Measurements from ENCODE around the gene HLA-C. TPM values are rescaled to one million over a fixed set of nuclear protein-coding genes. Genes with fewer than 3 reads are reported as not detected.
"Not testable (repeated sequence)": the region's sequence is repeated elsewhere in the genome, so short reads cannot be mapped to it uniquely, and the experiment has no call there.

HLA-C gene
- total and polyA plus RNA-seq, 2 donors: 108 to 351 TPM

DNA sequence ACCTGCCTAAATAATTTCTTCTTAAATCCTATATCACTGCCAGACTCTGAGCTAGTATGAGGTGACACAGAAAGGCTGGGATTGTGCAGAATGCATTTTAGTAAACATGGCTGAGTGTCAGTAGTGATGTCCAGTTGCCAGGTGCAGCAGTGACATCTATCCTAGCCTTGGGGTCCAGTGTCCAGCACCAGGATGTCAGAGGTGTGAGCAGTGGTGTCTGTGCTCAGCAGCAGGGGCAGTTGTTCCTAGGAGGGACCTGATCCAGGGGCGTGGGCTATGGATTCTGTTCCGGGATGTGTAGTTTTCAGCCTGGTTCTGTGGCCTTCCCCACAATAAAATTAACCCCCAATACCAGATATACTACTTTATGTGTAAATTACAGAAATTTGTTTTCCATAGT is 6.0 kb downstream of the HLA-C start:
- DNase-seq (ENCODE audit: extremely low spot score): no peak
- no peak overlapping the region for H3K27ac ChIP-seq (ENCODE audit: low read depth)
- whole genome bisulfite sequencing: 44% methylated on average over 2 of the region's 2 CpGs
- no peak overlapping the region for H3K4me3 ChIP-seq (ENCODE audit: low read depth, low read length)
- no peaks in the 10 kb centered on the region for H3K4me1 ChIP-seq (ENCODE audit: insufficient read depth)
- H3K36me3 ChIP-seq (ENCODE audit: insufficient read depth): peaks cover 9% of the 10 kb centered on the region

DNA sequence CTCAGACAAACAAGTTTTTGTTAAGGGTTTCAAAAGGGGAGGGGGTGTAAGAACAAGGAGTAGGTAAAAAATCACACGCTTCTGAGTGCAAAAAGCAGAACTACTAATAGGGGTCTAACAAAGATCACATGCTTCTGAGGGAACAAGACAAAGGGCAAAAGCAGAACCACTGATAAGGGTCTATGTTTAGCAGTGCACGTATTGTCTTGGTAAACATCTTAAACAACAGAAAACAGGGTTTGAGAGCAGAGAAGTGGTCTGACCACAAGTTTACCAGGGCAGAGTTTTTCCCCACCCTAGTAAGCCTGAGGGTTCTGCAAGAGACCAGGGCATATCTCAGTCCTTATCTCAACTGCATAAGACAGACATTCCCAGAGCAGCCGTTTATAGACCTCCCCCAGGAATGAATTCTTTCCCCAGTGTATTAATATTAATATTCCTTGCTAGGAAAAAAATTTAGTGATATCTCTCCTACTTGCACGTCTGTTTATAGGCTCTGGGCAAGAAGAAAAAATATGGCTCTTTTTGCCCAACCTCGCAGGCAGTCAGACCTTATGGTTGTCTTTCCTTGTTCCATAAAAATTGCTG is 8.5 kb downstream of the HLA-C start:
- H3K4me3 ChIP-seq (ENCODE audit: low read depth, low read length); DNase-seq (ENCODE audit: extremely low spot score); H3K36me3 ChIP-seq (ENCODE audit: insufficient read depth); H3K4me1 ChIP-seq (ENCODE audit: insufficient read depth); H3K27ac ChIP-seq (ENCODE audit: low read depth): not testable (repeated sequence)
- WGBS: 69% methylated on average over 5 of the region's 5 CpGs

DNA sequence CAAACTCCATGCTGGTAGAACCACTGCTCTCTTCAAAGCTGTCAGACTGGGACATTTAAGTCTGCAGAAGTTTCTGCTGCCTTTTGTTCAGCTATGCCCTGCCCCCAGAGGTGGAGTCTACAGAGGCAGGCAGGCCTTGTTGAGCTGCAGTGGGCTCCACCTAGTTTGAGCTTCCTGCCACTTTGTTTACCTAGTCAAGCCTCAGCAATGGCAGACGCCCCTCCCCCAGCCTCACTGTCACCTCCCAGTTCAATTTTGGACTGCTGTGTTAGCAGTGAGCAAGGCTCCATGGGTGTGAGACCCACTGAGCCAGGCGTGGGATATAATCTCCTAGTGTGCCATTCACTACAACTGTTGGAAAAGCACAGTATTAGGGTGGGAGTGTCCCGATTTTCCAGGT is 11.9 kb downstream of the HLA-C start:
- H3K4me3 ChIP-seq (ENCODE audit: low read depth, low read length); H3K4me1 ChIP-seq (ENCODE audit: insufficient read depth); H3K36me3 ChIP-seq (ENCODE audit: insufficient read depth); DNase-seq (ENCODE audit: extremely low spot score); H3K27ac ChIP-seq (ENCODE audit: low read depth): not testable (repeated sequence)
- WGBS: 49% methylated on average over 3 of the region's 3 CpGs

DNA sequence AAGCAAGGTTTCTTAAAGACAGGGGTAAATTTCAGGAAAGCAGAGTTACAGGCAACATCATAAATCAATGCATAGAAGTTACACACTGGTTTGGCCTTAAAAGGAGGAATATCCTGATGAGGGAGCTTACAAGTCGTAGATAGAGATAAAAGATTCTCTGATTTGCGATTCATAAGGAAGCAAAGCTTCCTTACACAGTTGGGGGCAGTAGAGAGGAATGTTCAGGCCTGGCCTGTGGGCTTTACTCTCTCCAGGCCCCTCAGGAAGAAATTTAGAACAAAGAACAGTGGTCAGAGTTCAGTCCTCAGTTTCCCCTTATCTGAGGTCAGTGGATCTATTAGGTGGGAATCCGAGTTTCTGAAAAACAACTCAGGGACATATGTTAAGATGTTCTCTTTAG is 19.3 kb downstream of the HLA-C start:
- Histone ChIP-seq H3K4me3 (ENCODE audit: low read depth, low read length) (no peak overlapping the region), H3K4me1 (ENCODE audit: insufficient read depth) (no peaks in the 10 kb centered on the region), H3K36me3 (ENCODE audit: insufficient read depth) (no peaks in the 10 kb centered on the region), H3K27ac (ENCODE audit: low read depth) (no peak overlapping the region)
- 6% methylated on average over 3 of the region's 3 CpGs for WGBS
- DNase-seq (ENCODE audit: extremely low spot score): no peak

DNA sequence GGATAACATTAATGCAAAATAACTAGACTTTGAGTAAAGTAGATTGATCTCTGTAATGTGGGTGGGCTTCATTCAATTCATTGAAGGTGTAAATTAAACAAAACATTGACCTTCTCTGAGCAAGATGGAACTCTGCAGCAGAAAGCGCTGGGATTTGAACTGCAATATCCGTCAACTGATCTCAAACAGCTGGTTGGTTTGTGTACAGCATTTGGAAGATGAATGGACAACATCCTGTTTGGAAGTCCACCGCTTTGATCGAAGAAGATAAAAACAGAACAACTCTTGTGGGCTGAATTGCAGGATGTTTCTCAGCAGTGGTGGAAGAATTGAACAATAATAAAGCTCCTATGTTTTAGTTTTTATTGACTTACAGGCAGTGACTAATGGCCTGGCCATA is 20.6 kb downstream of the HLA-C start:
- Histone ChIP-seq H3K36me3 (ENCODE audit: insufficient read depth) (no peaks in the 10 kb centered on the region), H3K4me3 (ENCODE audit: low read depth, low read length) (no peak overlapping the region), H3K27ac (ENCODE audit: low read depth) (no peak overlapping the region), H3K4me1 (ENCODE audit: insufficient read depth) (no peaks in the 10 kb centered on the region)
- no peak for DNase-seq (ENCODE audit: extremely low spot score)
- 50% methylated on average over 4 of the region's 4 CpGs for WGBS

DNA sequence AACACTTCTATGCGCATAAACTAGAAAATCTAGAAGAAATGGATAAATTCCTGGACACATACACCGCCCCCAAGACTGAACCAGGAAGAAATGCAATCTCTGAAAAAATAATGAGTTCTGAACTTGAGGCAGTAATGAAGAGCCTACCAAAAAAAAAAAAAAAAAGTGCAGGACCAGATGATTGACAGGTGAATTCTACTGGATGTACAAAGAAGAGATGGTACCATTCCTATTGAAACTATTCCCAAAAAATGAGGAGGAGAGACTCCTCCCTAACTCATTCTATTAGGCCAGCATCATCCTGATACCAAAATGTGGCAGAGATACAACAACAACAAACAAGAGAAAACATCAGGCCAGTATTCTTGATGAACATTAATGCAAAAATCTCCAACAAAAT is 22.7 kb downstream of the HLA-C start:
- WGBS: 90% methylated on average over 2 of the region's 2 CpGs
- Histone ChIP-seq H3K27ac (ENCODE audit: low read depth) (no peak overlapping the region), H3K36me3 (ENCODE audit: insufficient read depth) (no peaks in the 10 kb centered on the region), H3K4me1 (ENCODE audit: insufficient read depth) (no peaks in the 10 kb centered on the region), H3K4me3 (ENCODE audit: low read depth, low read length) (no peak overlapping the region)
- DNase-seq (ENCODE audit: extremely low spot score): no peak

DNA sequence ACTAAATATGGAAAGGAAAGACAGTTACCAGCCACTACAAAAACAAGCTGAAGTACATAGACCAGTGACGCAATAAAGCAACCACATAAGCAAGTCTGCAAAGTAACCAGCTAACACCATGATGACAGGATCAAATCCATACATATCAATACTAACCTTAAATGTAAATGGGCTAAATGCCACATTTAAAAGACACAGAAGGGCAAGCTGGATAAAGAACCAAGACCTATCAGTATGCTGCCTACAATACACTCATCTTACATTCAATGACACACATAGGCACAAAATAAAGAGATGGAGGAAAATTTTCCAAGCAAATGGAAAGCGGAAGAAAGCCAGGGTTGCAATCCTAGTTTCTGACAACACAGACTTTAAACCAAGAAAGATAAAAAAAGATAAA is 24.1 kb downstream of the HLA-C start:
- no peak overlapping the region for H3K4me3 ChIP-seq (ENCODE audit: low read depth, low read length)
- no peak for DNase-seq (ENCODE audit: extremely low spot score)
- 98% methylated on average over 2 of the region's 2 CpGs for WGBS
- H3K4me1 ChIP-seq (ENCODE audit: insufficient read depth): no peaks in the 10 kb centered on the region
- no peaks in the 10 kb centered on the region for H3K36me3 ChIP-seq (ENCODE audit: insufficient read depth)
- H3K27ac ChIP-seq (ENCODE audit: low read depth): no peak overlapping the region

DNA sequence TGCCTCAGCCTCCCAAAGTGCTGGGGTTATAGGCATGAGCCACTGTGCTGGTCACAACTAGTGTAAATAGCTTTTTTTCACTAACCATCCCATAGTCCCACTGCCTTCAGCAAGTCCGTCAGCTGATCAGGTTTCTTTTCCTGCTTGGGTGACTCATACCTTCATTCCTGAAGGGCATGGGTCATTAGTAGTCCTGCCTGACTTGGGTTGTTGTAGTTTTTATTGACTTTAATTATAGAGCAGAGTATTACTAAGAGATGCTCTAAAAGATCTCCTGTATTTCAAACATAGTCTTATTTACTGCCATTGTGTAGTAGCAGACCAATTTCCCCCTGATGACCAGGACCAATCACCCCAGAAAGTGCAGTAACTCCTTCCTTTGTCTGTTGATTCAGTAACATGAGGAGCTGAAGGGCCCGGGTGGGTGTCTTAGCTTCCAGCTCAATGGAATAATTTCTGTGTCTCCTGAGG is 25.8 kb downstream of the HLA-C start:
- H3K4me3 ChIP-seq (ENCODE audit: low read depth, low read length): no peak overlapping the region
- no peak for DNase-seq (ENCODE audit: extremely low spot score)
- 58% methylated on average over 2 of the region's 2 CpGs for WGBS
- H3K4me1 ChIP-seq (ENCODE audit: insufficient read depth): no peaks in the 10 kb centered on the region
- H3K36me3 ChIP-seq (ENCODE audit: insufficient read depth): no peaks in the 10 kb centered on the region
- no peak overlapping the region for H3K27ac ChIP-seq (ENCODE audit: low read depth)

DNA sequence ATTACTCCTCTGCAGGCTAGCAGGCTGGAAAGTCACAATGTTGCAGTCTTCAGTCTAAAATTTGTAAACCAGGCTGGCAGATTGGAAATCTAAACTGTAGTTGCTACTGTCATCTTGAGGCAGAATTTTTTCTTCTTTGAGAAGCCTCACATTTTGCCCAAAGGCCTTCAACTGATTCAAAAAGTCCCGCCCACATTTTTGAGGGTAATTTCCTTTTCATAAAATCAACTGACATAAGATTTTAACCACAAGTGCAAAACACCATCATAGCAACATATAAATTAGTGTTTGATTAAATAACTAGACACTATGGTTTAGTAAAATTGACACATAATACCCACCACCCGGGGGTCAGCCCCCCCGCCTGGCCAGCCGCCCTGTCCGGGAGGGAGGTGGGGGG is 28.4 kb downstream of the HLA-C start:
- Histone ChIP-seq H3K4me1 (ENCODE audit: insufficient read depth) (no peaks in the 10 kb centered on the region), H3K4me3 (ENCODE audit: low read depth, low read length) (no peak overlapping the region), H3K27ac (ENCODE audit: low read depth) (no peak overlapping the region), H3K36me3 (ENCODE audit: insufficient read depth) (no peaks in the 10 kb centered on the region)
- 88% methylated on average over 1 of the region's 5 CpGs for WGBS
- no peak for DNase-seq (ENCODE audit: extremely low spot score)

DNA sequence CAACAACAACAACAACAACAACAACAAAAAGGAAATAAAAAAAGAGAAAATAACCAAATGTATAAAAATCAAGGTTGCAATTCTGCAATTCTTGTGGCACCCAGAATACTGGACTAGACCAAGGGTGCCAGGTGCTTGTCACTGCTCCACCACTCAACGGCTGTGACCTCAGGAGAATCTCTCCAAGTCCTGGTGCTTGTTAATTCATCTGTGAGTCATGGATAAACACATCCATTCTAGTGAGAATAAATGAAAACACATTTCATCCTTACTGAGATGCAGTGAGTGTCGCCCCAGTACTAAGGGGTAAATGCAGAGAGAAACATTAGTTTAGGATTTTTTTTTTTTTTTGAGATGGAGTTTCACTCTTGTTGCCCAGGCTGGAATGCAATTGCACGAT is 32.0 kb downstream of the HLA-C start:
- WGBS: 19% methylated on average over 3 of the region's 3 CpGs
- Histone ChIP-seq H3K36me3 (ENCODE audit: insufficient read depth) (no peaks in the 10 kb centered on the region), H3K4me1 (ENCODE audit: insufficient read depth) (no peaks in the 10 kb centered on the region)

DNA sequence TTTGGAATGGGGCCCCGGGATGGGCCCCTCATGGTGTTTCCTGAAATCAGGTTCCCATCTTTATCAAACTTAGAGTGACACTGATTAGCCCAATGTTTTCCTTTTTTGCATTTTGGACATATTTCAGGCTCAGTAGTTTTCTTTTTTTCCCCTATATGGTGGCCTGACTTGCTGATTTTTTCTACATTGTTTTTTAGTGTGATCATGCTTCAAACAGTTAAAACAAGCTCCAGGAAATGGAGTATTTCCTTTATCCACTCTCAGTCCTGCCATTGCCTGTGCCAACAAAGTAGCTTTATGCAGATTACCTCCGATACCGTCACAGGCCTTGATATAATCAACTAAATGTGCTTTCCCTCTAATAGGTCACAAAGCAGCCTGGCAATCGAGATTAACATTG is 37.8 kb downstream of the HLA-C start:
- not testable (repeated sequence) for H3K4me1 ChIP-seq (ENCODE audit: insufficient read depth); H3K36me3 ChIP-seq (ENCODE audit: insufficient read depth); H3K4me3 ChIP-seq (ENCODE audit: low read depth, low read length); DNase-seq (ENCODE audit: extremely low spot score); H3K27ac ChIP-seq (ENCODE audit: low read depth)
- 31% methylated on average over 4 of the region's 4 CpGs for WGBS

More for the DNA sequence above, 32.0 kb downstream of the HLA-C start:
- Histone ChIP-seq H3K4me3 (ENCODE audit: low read depth, low read length) (no peak overlapping the region), H3K27ac (ENCODE audit: low read depth) (no peak overlapping the region)
- no peak for DNase-seq (ENCODE audit: extremely low spot score)

DNA sequence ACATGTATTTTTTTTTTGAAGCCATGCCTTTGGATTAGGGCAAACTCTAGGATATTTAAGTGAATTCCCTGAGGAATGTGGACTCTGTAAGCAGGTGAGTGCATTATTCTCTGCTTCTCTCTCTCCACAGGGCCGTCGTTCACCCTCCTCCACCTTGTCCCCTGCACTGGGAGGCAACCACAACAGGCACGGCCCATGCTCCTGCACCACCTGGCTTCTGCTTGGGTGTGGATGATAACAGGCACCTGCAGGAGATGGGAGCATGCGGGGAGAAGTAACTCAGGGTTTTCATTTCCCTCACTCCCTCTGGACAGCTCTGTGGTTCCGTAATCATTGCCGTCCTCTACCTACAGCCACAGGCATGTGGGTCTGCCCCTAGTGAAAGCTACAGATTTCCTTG is 43.4 kb downstream of the HLA-C start:
- H3K36me3 ChIP-seq (ENCODE audit: insufficient read depth): no peaks in the 10 kb centered on the region
- H3K4me3 ChIP-seq (ENCODE audit: low read depth, low read length): no peak overlapping the region
- WGBS: 82% methylated on average over 6 of the region's 6 CpGs
- H3K4me1 ChIP-seq (ENCODE audit: insufficient read depth): no peaks in the 10 kb centered on the region
- DNase-seq (ENCODE audit: extremely low spot score): no peak
- no peak overlapping the region for H3K27ac ChIP-seq (ENCODE audit: low read depth)

DNA sequence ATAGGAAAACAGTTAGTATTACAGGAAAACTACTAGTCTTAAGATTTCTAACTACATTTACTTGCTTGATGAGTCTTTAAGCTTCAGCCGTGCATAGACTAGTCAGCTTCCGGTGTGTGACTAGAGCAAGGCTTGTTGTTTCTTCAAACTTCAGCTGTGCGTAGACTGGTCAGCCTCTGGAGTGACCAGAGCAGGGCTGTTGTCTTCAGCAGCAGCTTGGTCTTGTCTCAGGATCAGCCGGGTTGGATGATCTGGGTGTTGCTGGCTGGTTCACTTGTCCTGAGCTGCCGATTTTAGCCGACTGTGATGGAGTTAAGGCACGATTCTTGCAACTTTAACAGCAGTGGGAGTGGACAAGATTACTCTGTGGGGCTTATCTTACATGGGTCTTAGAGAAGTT is 44.7 kb downstream of the HLA-C start:
- Histone ChIP-seq H3K4me3 (ENCODE audit: low read depth, low read length) (no peak overlapping the region), H3K27ac (ENCODE audit: low read depth) (no peak overlapping the region), H3K36me3 (ENCODE audit: insufficient read depth) (no peaks in the 10 kb centered on the region), H3K4me1 (ENCODE audit: insufficient read depth) (no peaks in the 10 kb centered on the region)
- no peak for DNase-seq (ENCODE audit: extremely low spot score)
- 42% methylated on average over 7 of the region's 7 CpGs for WGBS

DNA sequence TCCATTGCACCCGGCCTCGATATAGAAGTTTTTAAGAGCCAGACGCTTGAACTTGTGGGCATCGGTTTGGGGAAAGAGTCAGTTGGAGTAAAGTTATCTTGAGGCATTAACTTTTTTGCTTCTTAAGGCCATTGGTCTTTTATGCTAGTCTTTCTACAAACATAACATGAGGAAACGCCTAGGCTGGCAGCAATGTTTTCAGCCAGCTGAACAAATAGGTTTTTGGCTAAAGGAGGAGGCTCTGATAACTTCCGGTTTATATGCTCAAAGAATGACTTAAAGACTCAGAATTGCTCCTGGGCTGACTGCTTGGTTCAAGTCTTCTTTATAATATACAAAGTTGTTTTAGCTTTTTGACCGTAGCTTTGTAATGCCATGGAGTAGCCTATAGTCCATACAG is 46.2 kb downstream of the HLA-C start:
- no peak for DNase-seq (ENCODE audit: extremely low spot score)
- H3K4me3 ChIP-seq (ENCODE audit: low read depth, low read length): no peak overlapping the region
- no peaks in the 10 kb centered on the region for H3K36me3 ChIP-seq (ENCODE audit: insufficient read depth)
- no peak overlapping the region for H3K27ac ChIP-seq (ENCODE audit: low read depth)
- no peaks in the 10 kb centered on the region for H3K4me1 ChIP-seq (ENCODE audit: insufficient read depth)
- WGBS: 64% methylated on average over 7 of the region's 7 CpGs

DNA sequence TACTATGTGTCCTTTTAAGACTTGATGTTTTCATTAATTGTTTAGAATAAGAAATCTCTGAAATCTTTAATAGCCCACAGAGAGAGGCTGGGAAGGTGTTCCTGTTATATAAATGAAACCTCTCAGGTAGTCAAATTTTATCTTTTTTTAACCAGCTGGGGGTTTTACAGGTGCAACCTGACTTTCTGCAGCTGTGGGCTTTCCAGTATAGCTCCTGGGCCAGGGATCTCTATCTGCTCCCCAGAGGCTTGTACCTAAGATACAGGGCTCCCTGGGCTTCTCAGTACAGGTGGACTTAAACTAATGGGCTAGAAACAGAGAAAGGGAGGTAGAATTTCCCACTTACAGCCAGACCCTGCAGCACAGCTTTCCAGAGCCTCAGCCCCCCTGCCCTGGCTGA is 49.4 kb downstream of the HLA-C start:
- Histone ChIP-seq H3K4me1 (ENCODE audit: insufficient read depth) (no peaks in the 10 kb centered on the region), H3K27ac (ENCODE audit: low read depth) (no peak overlapping the region), H3K4me3 (ENCODE audit: low read depth, low read length) (no peak overlapping the region), H3K36me3 (ENCODE audit: insufficient read depth) (no peaks in the 10 kb centered on the region)
- DNase-seq (ENCODE audit: extremely low spot score): no peak
